Memory B cell (primary cell): Measurements from ENCODE around the gene IL1RN.

ENCODE experiments used
- ATAC-seq: fragments of 150-1000 bp; cut with Tn5 transposase; 2 replicates; pipeline ENCODE4 v1.10.0; 2021; ENCODE audit warnings: low read depth, mild to moderate bottlenecking, moderate library complexity
- DNase-seq, 2 donors: peaks; one replicate each; pipeline ENCODE4 v3.0.0; 2022; ENCODE audit warnings: low spot score in 2 of 2
- H3K27ac Mint-ChIP-seq: one replicate; pipeline ENCODE4 v1.8.0; 2022; ENCODE audit warnings: mild to moderate bottlenecking, moderate library complexity, mixed read lengths
- H3K27me3 Mint-ChIP-seq: one replicate; pipeline ENCODE4 v1.8.0; 2022; ENCODE audit warnings: mixed read lengths
- H3K36me3 Mint-ChIP-seq: one replicate; pipeline ENCODE4 v1.8.0; 2022; ENCODE audit warnings: mild to moderate bottlenecking, mixed read lengths
- H3K4me1 Mint-ChIP-seq: one replicate; pipeline ENCODE4 v1.8.0; 2022; ENCODE audit warnings: mixed read lengths
- H3K4me3 Mint-ChIP-seq: one replicate; pipeline ENCODE4 v1.8.0; 2022; ENCODE audit warnings: mild to moderate bottlenecking, moderate library complexity, mixed read lengths
- H3K9me3 Mint-ChIP-seq: one replicate; pipeline ENCODE4 v1.8.0; 2022; ENCODE audit warnings: mixed read lengths

The IL1RN gene

GRCh38 chr2:113127646-113128570 lies 510 bp downstream of the IL1RN start:
- H3K9me3 Mint-ChIP-seq: no peaks in the 10 kb centered on the region
- H3K27ac Mint-ChIP-seq: no peak overlapping the region
- DNase-seq (no peak), ATAC-seq (no peak)
- H3K27me3 Mint-ChIP-seq: no peaks in the 10 kb centered on the region
- no peaks in the 10 kb centered on the region for H3K36me3 Mint-ChIP-seq
- H3K4me3 Mint-ChIP-seq: no peak overlapping the region
- peaks cover 10% of the 10 kb centered on the region for H3K4me1 Mint-ChIP-seq

- no peaks in the 10 kb centered on the region for H3K27me3 Mint-ChIP-seq
- H3K4me3 Mint-ChIP-seq: no peak overlapping the region
- ATAC-seq (no peak), DNase-seq (no peak)
- H3K9me3 Mint-ChIP-seq: no peaks in the 10 kb centered on the region
- H3K36me3 Mint-ChIP-seq: no peaks in the 10 kb centered on the region
- no peak overlapping the region for H3K27ac Mint-ChIP-seq
- H3K4me1 Mint-ChIP-seq: peaks cover 3% of the 10 kb centered on the region
Observed at GRCh38 chr2:113129519-113130078, 2.2 kb downstream of the IL1RN start.

- no peaks in the 10 kb centered on the region for H3K36me3 Mint-ChIP-seq
- no peak overlapping the region for H3K27ac Mint-ChIP-seq
- H3K27me3 Mint-ChIP-seq: no peaks in the 10 kb centered on the region
Observed at GRCh38 chr2:113131352-113132185, 4.2 kb downstream of the IL1RN start.

GRCh38 chr2:113132414-113133021 lies 5.1 kb downstream of the IL1RN start:
- Mint-ChIP-seq H3K27me3 (no peaks in the 10 kb centered on the region), H3K4me3 (no peak overlapping the region), H3K36me3 (no peaks in the 10 kb centered on the region), H3K27ac (no peak overlapping the region), H3K9me3 (no peaks in the 10 kb centered on the region), H3K4me1 (peaks cover 5% of the 10 kb centered on the region)
- no peak for ATAC-seq
- no peak for DNase-seq

More at GRCh38 chr2:113131352-113132185, 4.2 kb downstream of the IL1RN start:
- ATAC-seq (no peak), DNase-seq (no peak)
- Mint-ChIP-seq H3K4me1 (peaks cover 2% of the 10 kb centered on the region), H3K4me3 (no peak overlapping the region), H3K9me3 (no peaks in the 10 kb centered on the region)

- H3K4me1 Mint-ChIP-seq: peaks cover 10% of the 10 kb centered on the region
- H3K4me3 Mint-ChIP-seq: no peak overlapping the region
- DNase-seq (no peak), ATAC-seq (no peak)
- H3K9me3 Mint-ChIP-seq: no peaks in the 10 kb centered on the region
- H3K27me3 Mint-ChIP-seq: no peaks in the 10 kb centered on the region
- no peak overlapping the region for H3K27ac Mint-ChIP-seq
- no peaks in the 10 kb centered on the region for H3K36me3 Mint-ChIP-seq
Observed at GRCh38 chr2:113133704-113134598, 6.6 kb downstream of the IL1RN start.

- Mint-ChIP-seq H3K36me3 (no peaks in the 10 kb centered on the region), H3K27ac (no peak overlapping the region), H3K27me3 (no peaks in the 10 kb centered on the region), H3K4me3 (no peak overlapping the region), H3K4me1 (peaks cover 10% of the 10 kb centered on the region), H3K9me3 (no peaks in the 10 kb centered on the region)
- DNase-seq (no peak), ATAC-seq (no peak)
Observed at GRCh38 chr2:113134717-113135116, 7.3 kb downstream of the IL1RN start.

GRCh38 chr2:113135317-113135716 lies 7.9 kb downstream of the IL1RN start:
- no peaks in the 10 kb centered on the region for H3K36me3 Mint-ChIP-seq
- ATAC-seq (no peak), DNase-seq (no peak)
- no peak overlapping the region for H3K27ac Mint-ChIP-seq
- no peaks in the 10 kb centered on the region for H3K27me3 Mint-ChIP-seq
- H3K4me1 Mint-ChIP-seq: peaks cover 10% of the 10 kb centered on the region
- H3K4me3 Mint-ChIP-seq: no peak overlapping the region
- H3K9me3 Mint-ChIP-seq: no peaks in the 10 kb centered on the region

- Mint-ChIP-seq H3K27ac (no peak overlapping the region), H3K27me3 (no peaks in the 10 kb centered on the region), H3K4me1 (peaks cover 10% of the 10 kb centered on the region), H3K9me3 (no peaks in the 10 kb centered on the region), H3K4me3 (no peak overlapping the region), H3K36me3 (no peaks in the 10 kb centered on the region)
- ATAC-seq (peak; percentile 31), DNase-seq (peak; percentile 27 to 39)
Observed at GRCh38 chr2:113136828-113137775, 9.7 kb downstream of the IL1RN start.

- peaks cover 10% of the 10 kb centered on the region for H3K4me1 Mint-ChIP-seq
- H3K27ac Mint-ChIP-seq: no peak overlapping the region
- ATAC-seq: no peak
- H3K36me3 Mint-ChIP-seq: no peaks in the 10 kb centered on the region
- no peaks in the 10 kb centered on the region for H3K9me3 Mint-ChIP-seq
- no peak for DNase-seq
- H3K4me3 Mint-ChIP-seq: no peak overlapping the region
- H3K27me3 Mint-ChIP-seq: no peaks in the 10 kb centered on the region
Observed at GRCh38 chr2:113137827-113138226, 10.4 kb downstream of the IL1RN start.

- H3K36me3 Mint-ChIP-seq: no peaks in the 10 kb centered on the region
Observed at GRCh38 chr2:113138428-113139322, 11.3 kb downstream of the IL1RN start.

GRCh38 chr2:113141451-113141850 lies 14.1 kb downstream of the IL1RN start:
- Mint-ChIP-seq H3K4me1 (peaks cover 10% of the 10 kb centered on the region), H3K36me3 (no peaks in the 10 kb centered on the region), H3K4me3 (no peak overlapping the region), H3K27me3 (no peaks in the 10 kb centered on the region), H3K27ac (no peak overlapping the region), H3K9me3 (peaks cover 5% of the 10 kb centered on the region)
- DNase-seq (no peak), ATAC-seq (no peak)

More at GRCh38 chr2:113138428-113139322, 11.3 kb downstream of the IL1RN start:
- Mint-ChIP-seq H3K4me3 (peak overlapping the region; percentile 49), H3K27me3 (no peaks in the 10 kb centered on the region), H3K27ac (peak overlapping the region; percentile 56), H3K9me3 (no peaks in the 10 kb centered on the region), H3K4me1 (peaks cover 10% of the 10 kb centered on the region)
- ATAC-seq (peak; percentile 92), DNase-seq (peak; percentile 63 to 82)
